Trophoblast cell (in vitro differentiated cells and primary cell): ENCODE data around the gene LPCAT2.

Experiments
- DNase-seq, 2 donors: peaks; one replicate each; pipeline ENCODE4 v3.0.0-alpha.2; 2016
- H2AFZ ChIP-seq: 2 replicates; pipeline ENCODE4 v1.6.1; 2013; ENCODE audit warnings: low read length, moderate library complexity, mild to moderate bottlenecking; ENCODE audit not compliant: insufficient read depth, poor library complexity
- H2AK5ac ChIP-seq: 2 replicates; pipeline ENCODE4 v1.6.1; 2013; ENCODE audit warnings: mild to moderate bottlenecking, low read length
- H2BK120ac ChIP-seq: 2 replicates; pipeline ENCODE4 v1.6.1; 2013; ENCODE audit warnings: low read length, mild to moderate bottlenecking, moderate library complexity; ENCODE audit not compliant: insufficient read depth, poor library complexity
- H2BK12ac ChIP-seq: 2 replicates; pipeline ENCODE4 v1.6.1; 2013; ENCODE audit warnings: mild to moderate bottlenecking, low read length, moderate library complexity
- H2BK5ac ChIP-seq: 2 replicates; pipeline ENCODE4 v1.6.1; 2013; ENCODE audit warnings: low read length, low read depth, moderate library complexity, mild to moderate bottlenecking; ENCODE audit not compliant: poor library complexity
- H3K14ac ChIP-seq: 2 replicates; pipeline ENCODE4 v1.6.1; 2013; ENCODE audit warnings: mild to moderate bottlenecking, low read length
- H3K18ac ChIP-seq: 2 replicates; pipeline ENCODE4 v1.6.1; 2013; ENCODE audit warnings: mild to moderate bottlenecking, low read length
- H3K23ac ChIP-seq: 2 replicates; pipeline ENCODE4 v1.6.1; 2013; ENCODE audit warnings: low read length
- H3K27ac ChIP-seq: 2 replicates; pipeline ENCODE4 v1.5.1; 2013; ENCODE audit warnings: low read depth, mild to moderate bottlenecking, inconsistent platforms, low read length, moderate library complexity
- H3K27me3 ChIP-seq: 2 replicates; pipeline ENCODE4 v1.6.1; 2013; ENCODE audit warnings: inconsistent platforms, mild to moderate bottlenecking, low read length, moderate library complexity; ENCODE audit not compliant: insufficient read depth
- H3K36me3 ChIP-seq, 2 experiments: 1 replicate in 1 of 2; 2 replicates in 1 of 2; pipeline ENCODE4 v1.6.1; 2013; ENCODE audit warnings: low read length in 2 of 2, mild to moderate bottlenecking in 2 of 2, moderate library complexity in 1 of 2; ENCODE audit not compliant: insufficient read depth in 2 of 2, control insufficient read depth in 1 of 2
- H3K4ac ChIP-seq: 2 replicates; pipeline ENCODE4 v1.6.1; 2013; ENCODE audit warnings: low read depth, mild to moderate bottlenecking, low read length, moderate library complexity
- H3K4me1 ChIP-seq, 2 experiments: 1 replicate in 1 of 2; 2 replicates in 1 of 2; pipeline ENCODE4 v1.6.1; 2013; ENCODE audit warnings: low read length in 2 of 2, mild to moderate bottlenecking in 2 of 2, moderate library complexity in 1 of 2; ENCODE audit not compliant: insufficient read depth in 2 of 2, control insufficient read depth in 1 of 2
- H3K4me2 ChIP-seq: 2 replicates; pipeline ENCODE4 v1.6.1; 2013; ENCODE audit warnings: inconsistent platforms, mild to moderate bottlenecking, low read length, moderate library complexity
- H3K4me3 ChIP-seq: 2 replicates; pipeline ENCODE4 v1.5.1; 2013; ENCODE audit warnings: mild to moderate bottlenecking, low read depth, low read length, inconsistent platforms
- H3K79me1 ChIP-seq: one replicate; pipeline ENCODE4 v1.6.1; 2013; ENCODE audit warnings: low read length
- H3K79me2 ChIP-seq: 2 replicates; pipeline ENCODE4 v1.6.1; 2013; ENCODE audit warnings: low read length, mild to moderate bottlenecking; ENCODE audit not compliant: control insufficient read depth, insufficient read depth, poor library complexity
- H3K9ac ChIP-seq: 2 replicates; pipeline ENCODE4 v1.6.1; 2013; ENCODE audit warnings: mild to moderate bottlenecking, low read length
- H3K9me3 ChIP-seq: 2 replicates; pipeline ENCODE4 v1.6.1; 2013; ENCODE audit warnings: low read depth, mild to moderate bottlenecking, control low read depth, inconsistent platforms, low read length; ENCODE audit not compliant: insufficient read depth
- H4K12ac ChIP-seq: 2 replicates; pipeline ENCODE4 v1.6.1; 2013; ENCODE audit warnings: low read depth, mild to moderate bottlenecking, low read length, moderate library complexity
- H4K8ac ChIP-seq: 2 replicates; pipeline ENCODE4 v1.6.1; 2013; ENCODE audit warnings: low read depth, mild to moderate bottlenecking, low read length, moderate library complexity
- H4K91ac ChIP-seq: one replicate; pipeline ENCODE4 v1.6.1; 2013; ENCODE audit warnings: low read depth, mild to moderate bottlenecking, low read length, moderate library complexity
- WGBS: extraction: QIAGEN DNeasy Blood & Tissue Kit; methylation state at CpG from one replicate; pipeline ENCODE4 v1.1.7; 2013; ENCODE audit warnings: missing lambda C conversion rate; ENCODE audit not compliant: insufficient read length, insufficient coverage; ENCODE audit errors: extremely low coverage; 5-methylcytosine and 5-hydroxymethylcytosine counted together

The LPCAT2 gene

GRCh38 chr16:55571191-55571897 lies 62.5 kb downstream of the LPCAT2 start:
- H3K4me3 ChIP-seq = no peak overlapping the region
- no peak overlapping the region for H3K4me2 ChIP-seq
- no CpG with 5 or more reads among the region's 1 CpG for WGBS
- no peak overlapping the region for H3K14ac ChIP-seq
- no peak overlapping the region for H3K27ac ChIP-seq
- no peak overlapping the region for H3K23ac ChIP-seq
- H2AK5ac ChIP-seq = no peak overlapping the region
- no peak overlapping the region for H2BK120ac ChIP-seq
- H4K91ac ChIP-seq = no peak overlapping the region
- H3K4me1 ChIP-seq = peaks cover 3 to 6% of the 10 kb centered on the region in 2 experiments
- peaks cover 5% of the 10 kb centered on the region for H3K79me1 ChIP-seq
- no peak overlapping the region for H2AFZ ChIP-seq
- DNase-seq = no peak
- H3K27me3 ChIP-seq = no peaks in the 10 kb centered on the region
- no peak overlapping the region for H4K8ac ChIP-seq
- no peak overlapping the region for H3K18ac ChIP-seq
- no peak overlapping the region for H3K9ac ChIP-seq
- H3K9me3 ChIP-seq = no peaks in the 10 kb centered on the region
- no peak overlapping the region for H3K4ac ChIP-seq
- no peak overlapping the region for H4K12ac ChIP-seq
- H3K79me2 ChIP-seq = no peaks in the 10 kb centered on the region
- H2BK5ac ChIP-seq = no peak overlapping the region
- peaks cover 5 to 16% of the 10 kb centered on the region in 2 experiments for H3K36me3 ChIP-seq
- H2BK12ac ChIP-seq = no peak overlapping the region

GRCh38 chr16:55572439-55572838 lies 63.6 kb downstream of the LPCAT2 start:
- Histone ChIP-seq H3K79me2 (no peaks in the 10 kb centered on the region), H4K12ac (no peak overlapping the region), H3K27me3 (no peaks in the 10 kb centered on the region), H3K27ac (no peak overlapping the region), H3K4me1 (peaks cover 2 to 3% of the 10 kb centered on the region in 2 experiments), H2BK120ac (no peak overlapping the region), H3K14ac (no peak overlapping the region), H3K4ac (no peak overlapping the region), H2BK5ac (no peak overlapping the region), H2BK12ac (no peak overlapping the region), H3K9ac (no peak overlapping the region), H4K91ac (no peak overlapping the region), H2AFZ (no peak overlapping the region), H3K9me3 (no peaks in the 10 kb centered on the region), H4K8ac (no peak overlapping the region), H3K79me1 (peaks cover 2% of the 10 kb centered on the region), H3K23ac (no peak overlapping the region), H3K4me2 (no peak overlapping the region), H2AK5ac (no peak overlapping the region), H3K36me3 (peaks cover 2 to 12% of the 10 kb centered on the region in 2 experiments), H3K18ac (no peak overlapping the region), H3K4me3 (no peak overlapping the region)
- no peak for DNase-seq
- WGBS = no CpG with 5 or more reads among the region's 4 CpGs

GRCh38 chr16:55574811-55575210 lies 65.9 kb downstream of the LPCAT2 start:
- H4K12ac ChIP-seq = no peak overlapping the region
- no peak overlapping the region for H3K4me3 ChIP-seq
- no peak overlapping the region for H3K4ac ChIP-seq
- H2BK5ac ChIP-seq = no peak overlapping the region
- H3K79me2 ChIP-seq = no peaks in the 10 kb centered on the region
- no peak for DNase-seq
- H3K9ac ChIP-seq = no peak overlapping the region
- no peaks in the 10 kb centered on the region for H3K27me3 ChIP-seq
- H3K36me3 ChIP-seq = peaks cover 2 to 24% of the 10 kb centered on the region in 2 experiments
- H2AFZ ChIP-seq = no peak overlapping the region
- WGBS = no CpG with 5 or more reads among the region's 2 CpGs
- no peak overlapping the region for H4K91ac ChIP-seq
- H2BK12ac ChIP-seq = no peak overlapping the region
- H4K8ac ChIP-seq = no peak overlapping the region
- H2AK5ac ChIP-seq = no peak overlapping the region
- no peaks in the 10 kb centered on the region for H3K9me3 ChIP-seq
- no peak overlapping the region for H2BK120ac ChIP-seq
- no peak overlapping the region for H3K14ac ChIP-seq
- H3K27ac ChIP-seq = no peak overlapping the region
- no peaks in the 10 kb centered on the region for H3K79me1 ChIP-seq
- no peak overlapping the region for H3K4me2 ChIP-seq
- no peak overlapping the region for H3K18ac ChIP-seq
- no peaks in the 10 kb centered on the region for H3K4me1 ChIP-seq
- H3K23ac ChIP-seq = no peak overlapping the region

- Histone ChIP-seq H3K4ac (no peak overlapping the region), H4K12ac (no peak overlapping the region), H3K4me1 (no peaks in the 10 kb centered on the region), H2BK5ac (no peak overlapping the region), H3K27me3 (no peaks in the 10 kb centered on the region), H3K4me3 (no peak overlapping the region), H3K18ac (no peak overlapping the region), H3K79me1 (no peaks in the 10 kb centered on the region), H2BK120ac (no peak overlapping the region), H3K23ac (no peak overlapping the region), H4K8ac (no peak overlapping the region), H3K14ac (no peak overlapping the region), H3K4me2 (no peak overlapping the region), H3K9ac (no peak overlapping the region), H3K36me3 (peaks cover 3 to 26% of the 10 kb centered on the region in 2 experiments), H2BK12ac (no peak overlapping the region), H3K79me2 (no peaks in the 10 kb centered on the region), H3K27ac (no peak overlapping the region), H3K9me3 (no peaks in the 10 kb centered on the region), H4K91ac (no peak overlapping the region), H2AFZ (no peak overlapping the region), H2AK5ac (no peak overlapping the region)
- WGBS = no CpG with 5 or more reads among the region's 1 CpG
- no peak for DNase-seq
Measured at GRCh38 chr16:55575496-55575895, 66.6 kb downstream of the LPCAT2 start.
